ENCODE data around the gene CHGA.

Gene CHGA

DNA sequence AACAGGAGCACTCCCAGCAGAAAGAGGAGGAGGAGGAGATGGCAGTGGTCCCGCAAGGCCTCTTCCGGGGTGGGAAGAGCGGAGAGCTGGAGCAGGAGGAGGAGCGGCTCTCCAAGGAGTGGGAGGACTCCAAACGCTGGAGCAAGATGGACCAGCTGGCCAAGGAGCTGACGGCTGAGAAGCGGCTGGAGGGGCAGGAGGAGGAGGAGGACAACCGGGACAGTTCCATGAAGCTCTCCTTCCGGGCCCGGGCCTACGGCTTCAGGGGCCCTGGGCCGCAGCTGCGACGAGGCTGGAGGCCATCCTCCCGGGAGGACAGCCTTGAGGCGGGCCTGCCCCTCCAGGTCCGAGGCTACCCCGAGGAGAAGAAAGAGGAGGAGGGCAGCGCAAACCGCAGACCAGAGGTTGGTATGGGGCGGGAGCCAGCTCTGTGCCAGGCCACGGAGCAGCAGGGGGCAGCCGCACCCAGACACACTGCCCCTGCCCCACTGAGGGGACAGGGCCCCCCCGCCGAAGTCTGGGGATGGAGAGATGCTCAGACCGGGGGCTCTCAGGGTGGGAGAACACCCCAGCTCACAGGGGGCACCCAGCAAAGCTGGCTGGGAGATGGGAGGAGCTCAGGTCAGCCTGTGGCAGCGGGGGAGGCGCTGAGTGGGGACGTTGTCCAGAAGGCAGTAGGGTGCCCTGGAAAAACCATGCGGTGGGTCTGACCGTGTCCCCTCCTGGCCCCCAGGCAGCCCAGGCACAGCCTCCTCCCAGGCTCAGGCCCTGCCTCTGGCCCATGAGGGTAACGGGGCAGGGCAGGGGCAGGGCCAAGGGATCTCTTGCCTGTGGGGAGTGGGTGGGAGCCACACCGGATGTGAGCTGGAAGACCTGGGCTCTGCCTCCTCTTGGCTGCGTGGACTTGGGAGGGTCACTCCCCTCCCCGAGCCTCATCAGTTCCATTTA lies 9.8 kb downstream of the CHGA start:
- ATAC-seq (peak; percentile 13), DNase-seq (no peak)
- Mint-ChIP-seq H3K27me3 (no peaks in the 10 kb centered on the region), H3K4me3 (no peak overlapping the region), H3K9me3 (no peaks in the 10 kb centered on the region), H3K27ac (no peak overlapping the region), H3K4me1 (peaks cover 8% of the 10 kb centered on the region)

GRCh38 chr14:92933481-92933880 lies 10.5 kb downstream of the CHGA start:
- H3K27me3 Mint-ChIP-seq: no peaks in the 10 kb centered on the region
- H3K9me3 Mint-ChIP-seq: no peaks in the 10 kb centered on the region
- no peak for ATAC-seq
- H3K4me1 Mint-ChIP-seq: peaks cover 11% of the 10 kb centered on the region
- no peak overlapping the region for H3K4me3 Mint-ChIP-seq
- DNase-seq: no peak
- H3K27ac Mint-ChIP-seq: no peak overlapping the region

GRCh38 chr14:92934196-92935085 lies 11.5 kb downstream of the CHGA start:
- no peak for DNase-seq
- no peak for ATAC-seq
- Mint-ChIP-seq H3K9me3 (no peaks in the 10 kb centered on the region), H3K27ac (no peak overlapping the region), H3K4me1 (peaks cover 11% of the 10 kb centered on the region), H3K27me3 (no peaks in the 10 kb centered on the region), H3K4me3 (no peak overlapping the region)

- ATAC-seq: no peak
- H3K27ac Mint-ChIP-seq: no peak overlapping the region
Observed at GRCh38 chr14:92935446-92935845, 12.5 kb downstream of the CHGA start.

GRCh38 chr14:92936085-92936484 lies 13.1 kb downstream of the CHGA start:
- no peak for ATAC-seq

More at GRCh38 chr14:92935446-92935845, 12.5 kb downstream of the CHGA start:
- Mint-ChIP-seq H3K4me3 (no peak overlapping the region), H3K9me3 (no peaks in the 10 kb centered on the region), H3K4me1 (peaks cover 11% of the 10 kb centered on the region), H3K27me3 (no peaks in the 10 kb centered on the region)
- DNase-seq: no peak

GRCh38 chr14:92937051-92937937 lies 14.3 kb downstream of the CHGA start:
- Mint-ChIP-seq H3K4me3 (no peak overlapping the region), H3K27me3 (no peaks in the 10 kb centered on the region), H3K4me1 (peaks cover 11% of the 10 kb centered on the region), H3K9me3 (no peaks in the 10 kb centered on the region), H3K27ac (peak overlapping the region in 1 of 2 donors; percentile 19)
- ATAC-seq (peak; percentile 64), DNase-seq (peak in 1 of 2 donors; percentile 16)

More at GRCh38 chr14:92936085-92936484, 13.1 kb downstream of the CHGA start:
- no peak overlapping the region for H3K27ac Mint-ChIP-seq
- H3K4me3 Mint-ChIP-seq: no peak overlapping the region
- no peaks in the 10 kb centered on the region for H3K27me3 Mint-ChIP-seq
- peaks cover 11% of the 10 kb centered on the region for H3K4me1 Mint-ChIP-seq
- DNase-seq: no peak
- no peaks in the 10 kb centered on the region for H3K9me3 Mint-ChIP-seq

DNA sequence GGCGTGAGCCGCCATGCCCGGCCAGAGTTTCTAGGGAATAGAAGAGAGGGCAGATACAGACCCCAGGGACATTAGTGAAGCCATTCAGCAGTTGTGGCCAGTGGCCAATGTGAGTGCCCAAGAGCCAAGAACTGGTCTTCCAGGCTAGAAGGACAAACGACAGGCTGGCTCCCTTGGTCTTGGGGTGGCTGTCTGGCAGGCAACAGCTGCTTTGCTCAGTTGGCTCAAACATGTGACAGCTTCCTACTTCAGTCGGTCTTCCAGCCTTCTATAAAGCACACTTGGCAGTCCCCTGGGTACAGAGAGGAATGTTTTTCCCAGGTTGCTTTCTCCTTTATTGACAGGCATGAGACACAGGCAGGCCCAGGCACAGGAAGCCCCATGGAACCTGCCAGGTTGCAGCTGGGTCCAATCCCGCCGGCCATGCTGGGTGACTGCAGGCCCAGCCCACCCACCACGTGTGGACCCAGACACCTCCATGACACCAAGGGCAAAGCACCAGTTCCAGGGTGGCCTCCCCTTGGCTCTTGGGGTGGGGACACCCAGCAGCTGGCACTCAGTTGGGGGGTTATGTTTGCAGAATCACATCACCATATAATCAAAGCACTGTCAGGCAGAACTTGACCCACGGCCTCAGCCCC lies 15.4 kb downstream of the CHGA start:
- Mint-ChIP-seq H3K4me3 (no peak overlapping the region), H3K4me1 (peaks cover 11% of the 10 kb centered on the region), H3K27ac (peak overlapping the region; percentile 12 to 40), H3K27me3 (no peaks in the 10 kb centered on the region), H3K9me3 (no peaks in the 10 kb centered on the region)
- DNase-seq (no peak), ATAC-seq (no peak)

DNA sequence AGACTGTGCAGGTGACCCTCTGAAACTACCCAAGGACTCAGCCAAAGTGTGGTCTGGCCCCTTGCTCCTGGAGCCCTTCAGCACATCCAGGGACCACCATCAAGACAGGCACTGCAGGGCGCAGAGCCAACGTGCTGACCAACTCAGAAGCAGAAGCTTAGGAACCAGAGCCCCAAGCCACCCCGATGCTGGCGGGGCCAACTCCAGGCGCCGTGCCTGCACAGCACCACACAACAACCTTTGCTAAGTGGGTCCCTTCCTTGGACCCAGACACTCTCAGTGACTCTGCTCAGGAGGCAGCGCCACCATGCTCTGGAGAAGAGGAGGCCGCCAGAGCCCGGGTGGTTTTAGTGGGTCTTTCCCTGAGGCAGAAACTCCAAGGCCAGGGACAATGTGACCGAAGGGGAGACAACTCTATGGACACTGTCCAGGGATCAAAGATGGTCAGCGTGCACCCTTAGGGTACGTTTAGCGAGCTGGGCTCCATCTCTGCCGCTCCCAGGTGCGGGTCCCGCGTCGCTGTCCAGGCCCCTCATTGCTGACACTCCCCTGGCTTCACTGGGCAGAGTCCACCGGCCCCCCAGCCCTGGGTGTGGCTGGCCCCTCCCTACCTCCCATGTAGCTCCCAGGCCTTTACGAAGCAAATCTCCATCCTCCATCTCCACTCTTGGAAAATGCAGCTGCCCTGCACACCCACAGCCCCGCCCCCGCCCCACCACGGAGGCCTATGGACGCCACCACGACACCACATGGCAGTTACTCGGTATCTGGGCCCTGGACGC lies 16.1 kb downstream of the CHGA start:
- no peak for DNase-seq
- Mint-ChIP-seq H3K4me3 (no peak overlapping the region), H3K9me3 (no peaks in the 10 kb centered on the region), H3K27ac (no peak overlapping the region), H3K27me3 (no peaks in the 10 kb centered on the region), H3K4me1 (peaks cover 11% of the 10 kb centered on the region)
- ATAC-seq: no peak

DNA sequence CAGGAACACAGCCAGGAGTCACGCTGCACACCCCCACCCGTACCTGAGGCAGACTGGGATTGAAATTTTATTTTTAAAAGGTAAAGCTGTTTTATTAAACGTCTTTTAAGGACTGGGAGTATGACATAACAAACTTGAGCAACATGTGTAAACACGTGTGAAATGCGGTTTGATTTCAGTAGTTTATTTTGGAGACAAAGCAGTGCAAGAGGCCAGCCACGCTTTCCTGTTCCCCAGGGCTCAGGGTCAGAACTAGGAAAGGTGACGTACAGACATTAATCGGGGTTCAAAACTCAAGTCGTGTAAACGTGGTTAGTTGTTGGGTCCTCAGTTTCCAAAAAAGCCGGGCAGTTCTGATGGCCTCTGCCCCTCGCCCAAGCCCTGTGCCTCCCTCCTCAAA lies 16.7 kb downstream of the CHGA start:
- no peak for DNase-seq
- Mint-ChIP-seq H3K4me1 (peaks cover 11% of the 10 kb centered on the region), H3K4me3 (no peak overlapping the region), H3K9me3 (no peaks in the 10 kb centered on the region), H3K27me3 (no peaks in the 10 kb centered on the region), H3K27ac (no peak overlapping the region)
- no peak for ATAC-seq

GRCh38 chr14:92940543-92940942 lies 17.6 kb downstream of the CHGA start:
- DNase-seq (no peak), ATAC-seq (no peak)
- H3K4me1 Mint-ChIP-seq: peaks cover 11% of the 10 kb centered on the region
- H3K9me3 Mint-ChIP-seq: no peaks in the 10 kb centered on the region
- H3K4me3 Mint-ChIP-seq: no peak overlapping the region
- H3K27me3 Mint-ChIP-seq: no peaks in the 10 kb centered on the region
- H3K27ac Mint-ChIP-seq: no peak overlapping the region

DNA sequence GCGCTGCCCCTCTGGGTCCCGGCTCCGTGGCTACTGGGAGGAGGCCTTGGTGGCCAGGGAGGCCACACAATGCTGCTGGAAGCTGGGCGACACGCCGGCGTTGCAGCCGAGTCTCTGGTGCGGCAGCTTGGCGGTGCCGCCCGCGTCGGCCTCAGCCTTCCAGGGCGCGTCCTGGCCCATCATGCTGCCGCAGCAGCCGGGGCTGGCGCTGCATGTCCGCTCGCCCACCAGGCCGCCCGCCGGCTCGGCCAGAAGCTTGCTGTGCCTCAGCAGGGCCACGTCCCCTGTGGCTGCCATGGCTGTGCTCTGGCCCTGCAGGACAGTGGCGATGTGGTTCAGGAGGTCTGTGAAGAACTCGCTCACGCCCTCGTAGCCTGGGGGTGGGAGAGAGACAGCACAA lies 18.6 kb downstream of the CHGA start:
- Mint-ChIP-seq H3K27me3 (no peaks in the 10 kb centered on the region), H3K27ac (peak overlapping the region in 1 of 2 donors; percentile 48), H3K4me3 (no peak overlapping the region), H3K9me3 (no peaks in the 10 kb centered on the region), H3K4me1 (peaks cover 11% of the 10 kb centered on the region)
- DNase-seq (no peak), ATAC-seq (no peak)

DNA sequence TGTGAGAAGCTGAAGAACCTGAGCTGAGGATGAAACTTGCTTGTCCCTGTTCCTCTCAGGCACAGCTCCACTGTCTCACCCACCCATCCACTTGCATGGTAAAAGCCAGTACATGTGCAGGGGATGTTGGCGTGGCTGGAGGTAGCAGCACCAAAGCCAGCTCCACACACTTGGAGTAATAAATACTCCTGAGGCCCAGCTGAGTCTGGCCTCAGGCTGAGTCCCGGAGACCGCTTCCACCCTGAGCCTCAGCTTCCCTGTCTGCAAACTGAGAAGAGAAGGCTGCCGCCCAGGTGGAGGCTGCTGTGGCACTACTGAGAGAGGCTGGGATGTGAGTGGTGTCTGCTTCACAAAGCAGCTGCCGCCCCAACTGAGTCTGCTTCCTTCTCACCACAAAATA lies 19.2 kb downstream of the CHGA start:
- DNase-seq (no peak), ATAC-seq (no peak)
- H3K4me1 Mint-ChIP-seq: peaks cover 10% of the 10 kb centered on the region
- no peaks in the 10 kb centered on the region for H3K9me3 Mint-ChIP-seq
- peak overlapping the region in 1 of 2 donors; percentile 65 for H3K27ac Mint-ChIP-seq
- no peak overlapping the region for H3K4me3 Mint-ChIP-seq
- no peaks in the 10 kb centered on the region for H3K27me3 Mint-ChIP-seq

DNA sequence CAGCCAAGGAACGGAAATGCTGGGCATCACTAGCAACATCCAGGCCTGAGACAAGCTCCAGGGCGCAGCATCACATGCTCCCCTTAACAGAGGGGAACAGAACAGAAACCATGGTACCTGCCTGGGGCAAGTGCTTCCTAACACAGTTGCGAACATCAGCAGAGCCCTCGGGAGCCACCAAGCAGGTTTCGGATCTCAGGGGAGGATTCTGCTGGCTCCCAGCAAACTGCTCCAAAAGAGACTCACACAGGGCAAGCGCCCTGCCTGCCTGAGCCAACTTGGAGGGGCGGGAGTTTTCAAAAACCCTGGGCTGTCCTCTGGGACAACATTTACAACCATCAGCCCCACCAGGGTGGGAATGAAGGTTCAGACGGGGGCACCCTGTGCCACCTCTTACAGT lies 19.6 kb downstream of the CHGA start:
- Mint-ChIP-seq H3K27ac (peak overlapping the region in 1 of 2 donors; percentile 65), H3K27me3 (no peaks in the 10 kb centered on the region)
- ATAC-seq: no peak

More for the DNA sequence above, 19.6 kb downstream of the CHGA start:
- no peaks in the 10 kb centered on the region for H3K9me3 Mint-ChIP-seq
- H3K4me3 Mint-ChIP-seq: no peak overlapping the region
- H3K4me1 Mint-ChIP-seq: peaks cover 5% of the 10 kb centered on the region
- DNase-seq: no peak
